HepG2 (cell line): ENCODE results near the gene DLG5. TPM values are rescaled to one million over a fixed set of nuclear protein-coding genes. Genes with fewer than 3 reads are reported as not detected.

ENCODE experiments used
- ATM ChIP-seq: fragments of 450-650 bp; IDR thresholded peaks from 2 replicates; pipeline ENCODE4 v1.7.1; 2017; ENCODE audit warnings: mild to moderate bottlenecking, borderline replicate concordance
- BRF2 ChIP-seq: sonication (generic); formaldehyde crosslinking; IDR thresholded peaks from 2 replicates; pipeline ENCODE4 v1.8.1; 2022; ENCODE audit warnings: mild to moderate bottlenecking, missing genetic modification reagents
- CEBPB ChIP-seq: IDR thresholded peaks from 2 replicates; pipeline ENCODE4 v1.6.1; 2011; ENCODE audit warnings: low read depth, low read length, improper control_type of control experiment, borderline replicate concordance
- CREB1 ChIP-seq, 2 experiments: fragments of 450-650 bp in 1 of 2; IDR thresholded peaks; 2 replicates each; pipeline ENCODE4 v1.6.1; 2016 to 2017; ENCODE audit warnings: control low read depth in 1 of 2, mild to moderate bottlenecking in 1 of 2, missing compliant biosample characterization in 1 of 2, missing genetic modification characterization in 1 of 2
- ETV5 ChIP-seq: IDR thresholded peaks from 2 replicates; pipeline ENCODE4 v1.6.1; 2018; ENCODE audit warnings: missing biosample characterization, missing genetic modification reagents, inconsistent platforms, borderline replicate concordance
- HNRNPL ChIP-seq: fragments of 200-400 bp; formaldehyde crosslinking; IDR thresholded peaks from 2 replicates; pipeline ENCODE4 v1.6.1; 2017; ENCODE audit warnings: mild to moderate bottlenecking, low read depth, low read length
- MIER3 ChIP-seq: IDR thresholded peaks from 2 replicates; pipeline ENCODE4 v1.6.1; 2016; ENCODE audit warnings: missing compliant biosample characterization, borderline replicate concordance
- MTA3 ChIP-seq: sonication (generic); formaldehyde crosslinking; IDR thresholded peaks from 2 replicates; pipeline ENCODE4 v1.4.0; 2020; ENCODE audit warnings: missing genetic modification reagents
- MYC ChIP-seq: sonication (generic); formaldehyde crosslinking; IDR thresholded peaks from 2 replicates; pipeline ENCODE4 v1.9.0; 2021; ENCODE audit warnings: missing genetic modification reagents, borderline replicate concordance
- PAWR ChIP-seq: sonication (generic); formaldehyde crosslinking; IDR thresholded peaks from 2 replicates; pipeline ENCODE4 v1.4.0; 2020; ENCODE audit warnings: missing genetic modification reagents, mild to moderate bottlenecking, borderline replicate concordance
- ZBTB42 ChIP-seq: sonication (generic); formaldehyde crosslinking; IDR thresholded peaks from 2 replicates; pipeline ENCODE4 v1.5.0; 2020; ENCODE audit warnings: mild to moderate bottlenecking, missing genetic modification reagents
- ZFP82 ChIP-seq: sonication (generic); formaldehyde crosslinking; IDR thresholded peaks from 2 replicates; pipeline ENCODE4 v1.5.1; 2020; ENCODE audit warnings: mild to moderate bottlenecking, missing genetic modification reagents, borderline replicate concordance
- ZMYM3 ChIP-seq: sonication (generic); formaldehyde crosslinking; IDR thresholded peaks from 2 replicates; pipeline ENCODE4 v1.5.1; 2020; ENCODE audit warnings: mild to moderate bottlenecking, missing genetic modification reagents
- ZNF10 ChIP-seq: sonication (generic); formaldehyde crosslinking; IDR thresholded peaks from 2 replicates; pipeline ENCODE4 v1.4.0; 2020; ENCODE audit warnings: mild to moderate bottlenecking, low read depth, missing genetic modification reagents, borderline replicate concordance
- ZNF251 ChIP-seq: sonication (generic); formaldehyde crosslinking; IDR thresholded peaks from 2 replicates; pipeline ENCODE4 v1.9.0; 2021; ENCODE audit warnings: mild to moderate bottlenecking, missing genetic modification reagents
- ZNF34 ChIP-seq: sonication (generic); formaldehyde crosslinking; IDR thresholded peaks from 2 replicates; pipeline ENCODE4 v1.4.0; 2020; ENCODE audit warnings: mild to moderate bottlenecking, missing genetic modification reagents, borderline replicate concordance
- ZNF530 ChIP-seq: sonication (generic); formaldehyde crosslinking; IDR thresholded peaks from 2 replicates; pipeline ENCODE4 v1.5.0; 2020; ENCODE audit warnings: low read depth, mild to moderate bottlenecking, missing genetic modification reagents
- ZNF782 ChIP-seq: sonication (generic); formaldehyde crosslinking; IDR thresholded peaks from 2 replicates; pipeline ENCODE4 v1.4.0; 2020; ENCODE audit warnings: missing genetic modification reagents, mild to moderate bottlenecking, borderline replicate concordance
- polyA plus RNA-seq, 8 experiments: library from polyadenylated mRNA; depleted of rRNA in 3 of 8; stranded (reverse) in 7 of 8; unstranded in 1 of 8; fragments of >200 nt; fragmentation: Illumina TruSeq in 4 of 8; extraction: Trizol in 4 of 8; gene quantifications; 2 replicates each; pipeline versions ENCODE4 v1.2.1 to v1.2.3, GENCODE V29; 2011 to 2016; ENCODE audit warnings: low read depth in 4 of 8, missing spikeins in 1 of 8, mixed read lengths in 1 of 8; ENCODE audit not compliant: insufficient read depth in 1 of 8
- total RNA-seq, 5 experiments: library from RNA; depleted of rRNA; stranded (reverse); fragments of >200 nt; fragmentation: Illumina TruSeq; extraction: Trizol; gene quantifications; 2 replicates each; pipeline ENCODE4 v1.2.3, GENCODE V29; 2016; ENCODE audit warnings: low read depth in 1 of 5
- TF ChIP-seq, protein P1 (sequence below): sonication (generic); formaldehyde crosslinking; IDR thresholded peaks from 2 replicates; pipeline ENCODE4 v1.4.0; 2020; ENCODE audit warnings: mild to moderate bottlenecking, missing genetic modification reagents
- TF ChIP-seq, protein P2 (sequence below): sonication (generic); formaldehyde crosslinking; IDR thresholded peaks from 2 replicates; pipeline ENCODE4 v1.4.0; 2020; ENCODE audit warnings: missing genetic modification reagents

The DLG5 gene
- total and polyA plus RNA-seq, 2 of the 13 experiments (the other 11 are each of a cell fraction or from before 2014, with no cell fraction given): 15.5 to 18.2 TPM

DNA sequence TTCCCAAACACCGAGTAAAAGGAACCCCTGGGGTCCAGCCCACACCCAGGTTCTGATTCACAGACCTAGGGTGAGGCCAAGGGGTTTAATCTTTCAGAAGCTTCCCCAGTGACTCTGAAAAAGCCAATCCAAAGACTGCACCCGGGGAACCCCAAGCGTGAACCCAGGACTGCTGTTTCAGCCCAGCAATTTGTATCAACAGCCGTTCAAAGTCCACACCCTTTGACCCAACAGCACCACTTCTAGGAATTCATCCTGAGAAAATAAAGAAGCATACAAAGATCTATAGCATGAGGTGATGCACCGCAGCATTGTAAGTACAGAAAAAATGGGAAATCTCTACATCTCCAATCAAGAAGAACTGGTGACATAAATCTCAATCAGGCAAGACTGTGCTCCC, 24.4 kb downstream of the DLG5 start (continued):
- TF ChIP-seq ZFP82 (no peak), ZNF10 (CRISPR knock-in tag) (no peak), CEBPB (no peak), ZMYM3 (CRISPR knock-in tag) (no peak), MIER3 (no peak), MYC (CRISPR knock-in tag) (no peak), PAWR (CRISPR knock-in tag) (no peak), ETV5 (CRISPR knock-in tag) (no peak), HNRNPL (no peak), MTA3 (CRISPR knock-in tag) (no peak), ZNF782 (CRISPR knock-in tag) (no peak), ATM (no peak), BRF2 (CRISPR knock-in tag) (no peak), ZNF34 (CRISPR knock-in tag) (no peak), ZBTB42 (CRISPR knock-in tag) (no peak), ZNF530 (CRISPR knock-in tag) (no peak), CREB1 (IDR thresholded peaks at IDR 0.05) (no peak), CREB1 (CRISPR knock-in tag; IDR thresholded peaks at IDR 0.05) (no peak), ZNF251 (no peak)
- TF ChIP-seq, protein P1, sequence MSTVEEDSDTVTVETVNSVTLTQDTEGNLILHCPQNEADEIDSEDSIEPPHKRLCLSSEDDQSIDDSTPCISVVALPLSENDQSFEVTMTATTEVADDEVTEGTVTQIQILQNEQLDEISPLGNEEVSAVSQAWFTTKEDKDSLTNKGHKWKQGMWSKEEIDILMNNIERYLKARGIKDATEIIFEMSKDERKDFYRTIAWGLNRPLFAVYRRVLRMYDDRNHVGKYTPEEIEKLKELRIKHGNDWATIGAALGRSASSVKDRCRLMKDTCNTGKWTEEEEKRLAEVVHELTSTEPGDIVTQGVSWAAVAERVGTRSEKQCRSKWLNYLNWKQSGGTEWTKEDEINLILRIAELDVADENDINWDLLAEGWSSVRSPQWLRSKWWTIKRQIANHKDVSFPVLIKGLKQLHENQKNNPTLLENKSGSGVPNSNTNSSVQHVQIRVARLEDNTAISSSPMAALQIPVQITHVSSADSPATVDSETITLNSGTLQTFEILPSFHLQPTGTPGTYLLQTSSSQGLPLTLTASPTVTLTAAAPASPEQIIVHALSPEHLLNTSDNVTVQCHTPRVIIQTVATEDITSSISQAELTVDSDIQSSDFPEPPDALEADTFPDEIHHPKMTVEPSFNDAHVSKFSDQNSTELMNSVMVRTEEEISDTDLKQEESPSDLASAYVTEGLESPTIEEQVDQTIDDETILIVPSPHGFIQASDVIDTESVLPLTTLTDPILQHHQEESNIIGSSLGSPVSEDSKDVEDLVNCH: no peak
- TF ChIP-seq, protein P2, sequence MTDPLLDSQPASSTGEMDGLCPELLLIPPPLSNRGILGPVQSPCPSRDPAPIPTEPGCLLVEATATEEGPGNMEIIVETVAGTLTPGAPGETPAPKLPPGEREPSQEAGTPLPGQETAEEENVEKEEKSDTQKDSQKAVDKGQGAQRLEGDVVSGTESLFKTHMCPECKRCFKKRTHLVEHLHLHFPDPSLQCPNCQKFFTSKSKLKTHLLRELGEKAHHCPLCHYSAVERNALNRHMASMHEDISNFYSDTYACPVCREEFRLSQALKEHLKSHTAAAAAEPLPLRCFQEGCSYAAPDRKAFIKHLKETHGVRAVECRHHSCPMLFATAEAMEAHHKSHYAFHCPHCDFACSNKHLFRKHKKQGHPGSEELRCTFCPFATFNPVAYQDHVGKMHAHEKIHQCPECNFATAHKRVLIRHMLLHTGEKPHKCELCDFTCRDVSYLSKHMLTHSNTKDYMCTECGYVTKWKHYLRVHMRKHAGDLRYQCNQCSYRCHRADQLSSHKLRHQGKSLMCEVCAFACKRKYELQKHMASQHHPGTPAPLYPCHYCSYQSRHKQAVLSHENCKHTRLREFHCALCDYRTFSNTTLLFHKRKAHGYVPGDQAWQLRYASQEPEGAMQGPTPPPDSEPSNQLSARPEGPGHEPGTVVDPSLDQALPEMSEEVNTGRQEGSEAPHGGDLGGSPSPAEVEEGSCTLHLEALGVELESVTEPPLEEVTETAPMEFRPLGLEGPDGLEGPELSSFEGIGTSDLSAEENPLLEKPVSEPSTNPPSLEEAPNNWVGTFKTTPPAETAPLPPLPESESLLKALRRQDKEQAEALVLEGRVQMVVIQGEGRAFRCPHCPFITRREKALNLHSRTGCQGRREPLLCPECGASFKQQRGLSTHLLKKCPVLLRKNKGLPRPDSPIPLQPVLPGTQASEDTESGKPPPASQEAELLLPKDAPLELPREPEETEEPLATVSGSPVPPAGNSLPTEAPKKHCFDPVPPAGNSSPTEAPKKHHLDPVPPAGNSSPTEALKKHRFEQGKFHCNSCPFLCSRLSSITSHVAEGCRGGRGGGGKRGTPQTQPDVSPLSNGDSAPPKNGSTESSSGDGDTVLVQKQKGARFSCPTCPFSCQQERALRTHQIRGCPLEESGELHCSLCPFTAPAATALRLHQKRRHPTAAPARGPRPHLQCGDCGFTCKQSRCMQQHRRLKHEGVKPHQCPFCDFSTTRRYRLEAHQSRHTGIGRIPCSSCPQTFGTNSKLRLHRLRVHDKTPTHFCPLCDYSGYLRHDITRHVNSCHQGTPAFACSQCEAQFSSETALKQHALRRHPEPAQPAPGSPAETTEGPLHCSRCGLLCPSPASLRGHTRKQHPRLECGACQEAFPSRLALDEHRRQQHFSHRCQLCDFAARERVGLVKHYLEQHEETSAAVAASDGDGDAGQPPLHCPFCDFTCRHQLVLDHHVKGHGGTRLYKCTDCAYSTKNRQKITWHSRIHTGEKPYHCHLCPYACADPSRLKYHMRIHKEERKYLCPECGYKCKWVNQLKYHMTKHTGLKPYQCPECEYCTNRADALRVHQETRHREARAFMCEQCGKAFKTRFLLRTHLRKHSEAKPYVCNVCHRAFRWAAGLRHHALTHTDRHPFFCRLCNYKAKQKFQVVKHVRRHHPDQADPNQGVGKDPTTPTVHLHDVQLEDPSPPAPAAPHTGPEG: no peak
